Breast epithelium (tissue), 4 donors: ENCODE results near the gene MEX3D. TPM values are rescaled to one million over a fixed set of nuclear protein-coding genes. Genes with fewer than 3 reads are reported as not detected.
"Not testable (repeated sequence)": the region's sequence is repeated elsewhere in the genome, so short reads cannot be mapped to it uniquely, and the experiment has no call there.

Experiments used
- DNase-seq, 2 donors: peaks; one replicate each; pipeline ENCODE4 v3.0.0-alpha.2; 2019; ENCODE audit warnings: low spot score in 2 of 2
- H3K27ac ChIP-seq, 2 donors: fragments of 200-600 bp; sonication (generic) in 1 of 2; one replicate each; pipeline ENCODE4 v1.5.1; 2016 to 2019; ENCODE audit warnings: mild to moderate bottlenecking in 1 of 2
- H3K27me3 ChIP-seq, 2 donors: fragments of 200-600 bp; sonication (generic) in 1 of 2; one replicate each; pipeline versions ENCODE4 v1.5.1 to v1.6.0; 2017 to 2019; ENCODE audit warnings: control low read depth in 1 of 2, mild to moderate bottlenecking in 1 of 2
- H3K36me3 ChIP-seq: fragments of 200-600 bp; one replicate; pipeline ENCODE4 v1.5.1; 2019
- H3K4me1 ChIP-seq, 2 donors: fragments of 200-600 bp; sonication (generic); one replicate each; pipeline ENCODE4 v1.5.1; 2016 to 2019; ENCODE audit warnings: control low read depth in 1 of 2
- H3K4me3 ChIP-seq, 3 donors: fragments of 200-600 bp; sonication (generic); 1 replicate in 2 of 3; 2 replicates in 1 of 3; pipeline ENCODE4 v1.5.1; 2016 to 2019; ENCODE audit warnings: mild to moderate bottlenecking in 3 of 3, moderate library complexity in 2 of 3
- H3K9me3 ChIP-seq, 2 donors: fragments of 200-600 bp; sonication (generic) in 1 of 2; one replicate each; pipeline ENCODE4 v1.5.1; 2016 to 2019; ENCODE audit warnings: control low read depth in 1 of 2
- POLR2A ChIP-seq: fragments of 450-650 bp; IDR thresholded peaks from one replicate; pipeline ENCODE4 v1.6.1; 2016; ENCODE audit warnings: antibody characterized with exemption, mild to moderate bottlenecking, moderate library complexity
- POLR2AphosphoS5 ChIP-seq, 3 donors: sonication (generic); formaldehyde crosslinking; IDR thresholded peaks; one replicate each; pipeline ENCODE4 v1.6.1; 2017; ENCODE audit warnings: antibody characterized with exemption in 3 of 3
- intact Hi-C: fragments of 100-400 bp; cut with DNase I; formaldehyde crosslinking; loops from one replicate; pipeline ENCODE4 v1.15.1; 2023; ENCODE audit warnings: low total_unique reads
- total RNA-seq, 3 donors: library from RNA; depleted of rRNA; stranded (reverse); fragments of >200 nt; gene quantifications; one replicate each; pipeline ENCODE4 v1.1.0, GENCODE V29; 2016
- TF ChIP-seq, protein P1 (sequence below), 3 donors: fragments of 450-650 bp; IDR thresholded peaks; one replicate each; pipeline ENCODE4 v1.5.1; 2016 to 2017; ENCODE audit warnings: antibody characterized with exemption in 3 of 3, mild to moderate bottlenecking in 3 of 3, moderate library complexity in 3 of 3

MEX3D gene
- total RNA-seq, 3 donors from 2014 or later, result 12.5 to 14.3 (median 12.6) TPM

DNA sequence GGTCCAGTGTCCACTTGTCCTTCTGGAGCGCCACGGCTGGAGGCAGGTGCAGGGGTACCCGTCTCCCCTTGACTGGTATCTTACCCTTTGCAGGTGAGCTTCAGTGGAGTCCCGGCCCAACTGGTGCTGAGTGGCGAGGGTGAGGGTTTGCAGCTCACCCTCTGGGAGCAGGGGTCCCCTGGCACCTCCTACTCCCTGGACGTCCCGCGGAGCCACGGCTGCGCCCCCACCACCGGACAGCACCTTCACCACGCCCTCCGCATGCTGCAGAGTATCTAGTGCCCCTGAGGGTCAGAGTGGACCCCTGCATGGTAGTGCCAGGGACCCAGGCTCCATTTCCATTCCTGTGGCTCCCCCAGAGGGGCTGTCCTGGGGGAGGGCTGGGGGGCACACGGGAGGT, 33.2 kb downstream of the MEX3D start:
- Histone ChIP-seq H3K27me3 (no peaks in the 10 kb centered on the region), H3K36me3 (no peaks in the 10 kb centered on the region), H3K9me3 (no peaks in the 10 kb centered on the region), H3K4me3 (no peak overlapping the region), H3K27ac (no peak overlapping the region), H3K4me1 (no peaks in the 10 kb centered on the region)
- no peak for TF ChIP-seq POLR2AphosphoS5 (IDR thresholded peaks at IDR 0.05)
- TF ChIP-seq, protein P1, sequence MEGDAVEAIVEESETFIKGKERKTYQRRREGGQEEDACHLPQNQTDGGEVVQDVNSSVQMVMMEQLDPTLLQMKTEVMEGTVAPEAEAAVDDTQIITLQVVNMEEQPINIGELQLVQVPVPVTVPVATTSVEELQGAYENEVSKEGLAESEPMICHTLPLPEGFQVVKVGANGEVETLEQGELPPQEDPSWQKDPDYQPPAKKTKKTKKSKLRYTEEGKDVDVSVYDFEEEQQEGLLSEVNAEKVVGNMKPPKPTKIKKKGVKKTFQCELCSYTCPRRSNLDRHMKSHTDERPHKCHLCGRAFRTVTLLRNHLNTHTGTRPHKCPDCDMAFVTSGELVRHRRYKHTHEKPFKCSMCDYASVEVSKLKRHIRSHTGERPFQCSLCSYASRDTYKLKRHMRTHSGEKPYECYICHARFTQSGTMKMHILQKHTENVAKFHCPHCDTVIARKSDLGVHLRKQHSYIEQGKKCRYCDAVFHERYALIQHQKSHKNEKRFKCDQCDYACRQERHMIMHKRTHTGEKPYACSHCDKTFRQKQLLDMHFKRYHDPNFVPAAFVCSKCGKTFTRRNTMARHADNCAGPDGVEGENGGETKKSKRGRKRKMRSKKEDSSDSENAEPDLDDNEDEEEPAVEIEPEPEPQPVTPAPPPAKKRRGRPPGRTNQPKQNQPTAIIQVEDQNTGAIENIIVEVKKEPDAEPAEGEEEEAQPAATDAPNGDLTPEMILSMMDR (IDR thresholded peaks at IDR 0.05), result no peak
- no peak for TF ChIP-seq POLR2A
- DNase-seq, result no peak
- intact Hi-C loops, result loop anchor here (1.0 kb wide), 1 partner anchor 45 kb away; no protein-coding TSS in a partner anchor

DNA sequence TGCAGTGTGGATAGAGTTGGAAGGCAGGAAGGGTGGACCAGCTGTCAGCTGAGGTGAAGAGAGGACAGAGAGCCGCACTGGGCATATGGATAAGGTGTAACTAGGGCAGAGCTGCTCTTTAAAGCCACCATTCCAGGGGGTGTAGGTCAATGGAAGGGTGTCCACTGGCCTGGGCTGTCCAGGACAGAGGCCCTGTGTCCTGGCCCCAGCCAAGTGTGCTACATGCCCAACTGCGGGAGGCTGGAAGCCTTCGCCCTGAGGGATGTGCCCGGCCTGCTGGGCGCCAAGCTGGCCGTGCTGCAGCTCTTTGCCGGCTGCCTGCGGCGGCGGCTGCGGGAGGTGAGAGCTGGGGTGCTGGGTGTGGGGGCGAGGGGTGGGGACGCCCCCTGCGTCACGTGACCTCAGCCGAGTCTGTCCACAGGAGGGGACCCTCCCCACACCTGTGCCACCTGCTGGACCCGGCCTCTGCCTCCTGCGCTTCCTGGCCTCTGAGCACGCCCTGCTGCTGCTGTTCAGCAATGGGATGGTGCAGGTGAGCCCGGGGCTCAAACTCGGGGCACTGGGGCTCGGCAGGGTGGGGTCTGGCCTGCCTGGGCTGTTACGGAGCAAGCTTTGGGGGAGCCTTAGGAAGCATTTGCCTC, 34.5 kb downstream of the MEX3D start:
- Histone ChIP-seq H3K4me1 (no peaks in the 10 kb centered on the region), H3K9me3 (no peaks in the 10 kb centered on the region), H3K36me3 (no peaks in the 10 kb centered on the region), H3K27me3 (peaks cover 0 to 7% of the 10 kb centered on the region in 2 donors), H3K4me3 (no peak overlapping the region), H3K27ac (no peak overlapping the region)
- TF ChIP-seq POLR2AphosphoS5 (IDR thresholded peaks at IDR 0.05), result no peak
- no peak for TF ChIP-seq POLR2A
- TF ChIP-seq, protein P1 (IDR thresholded peaks at IDR 0.05), result no peak
- no peak for DNase-seq
- intact Hi-C loops, result no loop called here

DNA sequence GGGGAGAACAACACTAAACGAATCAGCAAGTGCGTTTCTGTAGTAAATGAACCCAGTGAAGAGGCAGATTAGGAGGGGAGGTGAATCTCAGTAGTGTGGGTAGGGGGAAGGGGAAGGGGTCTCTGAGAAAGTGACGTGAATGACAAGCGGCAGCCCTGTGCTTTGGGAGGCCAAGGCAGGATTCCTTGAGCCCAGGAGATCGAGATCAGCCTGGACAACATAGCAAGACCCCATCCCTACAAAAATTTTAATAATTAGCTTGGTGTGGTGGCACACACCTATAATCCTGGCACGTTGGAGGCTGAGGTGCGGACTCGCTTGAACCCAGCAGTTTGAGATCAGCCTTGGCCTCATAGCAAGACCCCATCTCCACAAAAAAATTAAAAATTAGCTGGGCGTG, 36.1 kb downstream of the MEX3D start:
- H3K36me3 ChIP-seq, result no peaks in the 10 kb centered on the region
- H3K4me3 ChIP-seq, result no peak overlapping the region
- H3K27me3 ChIP-seq, result peaks cover 0 to 14% of the 10 kb centered on the region in 2 donors
- H3K27ac ChIP-seq, result no peak overlapping the region
- intact Hi-C loops, result no loop called here
- H3K4me1 ChIP-seq, result no peaks in the 10 kb centered on the region
- no peak for DNase-seq
- TF ChIP-seq POLR2AphosphoS5 (IDR thresholded peaks at IDR 0.05), result no peak
- TF ChIP-seq, protein P1 (IDR thresholded peaks at IDR 0.05), result no peak
- no peaks in the 10 kb centered on the region for H3K9me3 ChIP-seq

DNA sequence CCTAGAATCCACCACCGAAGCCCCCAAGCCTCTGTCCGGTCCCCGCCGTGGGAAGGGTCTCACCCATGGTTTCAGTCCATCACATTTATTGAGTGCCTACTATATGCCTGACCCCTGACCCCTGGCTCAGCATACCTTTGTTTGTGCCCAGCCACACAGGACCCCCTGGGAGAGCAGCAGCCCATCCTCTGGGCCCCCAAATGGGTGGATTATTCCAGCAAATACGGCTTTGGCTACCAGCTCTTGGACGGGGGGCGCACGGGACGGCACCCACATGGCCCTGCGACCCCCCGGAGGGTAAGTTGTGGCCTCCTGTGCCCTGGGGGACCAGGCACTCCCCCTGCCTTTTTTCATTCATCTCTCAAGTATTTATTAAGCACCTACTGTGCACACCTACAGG, 36.5 kb downstream of the MEX3D start:
- peaks cover 0 to 16% of the 10 kb centered on the region in 2 donors for H3K27me3 ChIP-seq

DNA sequence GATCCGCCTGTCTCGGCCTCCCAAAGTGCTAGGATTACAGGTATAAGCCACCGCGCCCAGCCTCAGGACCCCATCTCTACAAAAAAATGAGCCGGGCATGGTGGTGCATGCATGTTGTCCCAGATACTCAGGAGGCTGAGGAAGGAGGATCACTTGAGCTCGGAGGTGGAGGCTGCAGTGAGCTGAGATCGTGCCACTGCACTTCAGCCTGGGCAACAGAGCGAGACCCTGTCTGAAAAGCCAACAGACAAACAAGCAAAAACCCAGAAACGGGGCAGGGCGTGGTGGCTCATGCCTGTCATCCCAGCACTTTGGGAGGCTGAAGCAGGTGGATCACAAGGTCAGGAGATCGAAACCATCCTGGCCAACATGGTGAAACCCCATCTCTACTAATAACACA, 37.3 kb downstream of the MEX3D start:
- H3K9me3 ChIP-seq, intact Hi-C loops, H3K27ac ChIP-seq, DNase-seq, H3K4me3 ChIP-seq, H3K4me1 ChIP-seq, H3K36me3 ChIP-seq: not testable (repeated sequence)
- H3K27me3 ChIP-seq, result peaks cover 0 to 22% of the 10 kb centered on the region in 2 donors

More for the DNA sequence above, 36.5 kb downstream of the MEX3D start:
- H3K9me3 ChIP-seq, result no peaks in the 10 kb centered on the region
- no peaks in the 10 kb centered on the region for H3K36me3 ChIP-seq
- no peak overlapping the region for H3K4me3 ChIP-seq
- H3K4me1 ChIP-seq, result no peaks in the 10 kb centered on the region
- H3K27ac ChIP-seq, result no peak overlapping the region
- no peak for DNase-seq
- TF ChIP-seq POLR2A (no peak), POLR2AphosphoS5 (IDR thresholded peaks at IDR 0.05) (no peak)
- TF ChIP-seq, protein P1 (IDR thresholded peaks at IDR 0.05), result no peak
- intact Hi-C loops, result no loop called here

DNA sequence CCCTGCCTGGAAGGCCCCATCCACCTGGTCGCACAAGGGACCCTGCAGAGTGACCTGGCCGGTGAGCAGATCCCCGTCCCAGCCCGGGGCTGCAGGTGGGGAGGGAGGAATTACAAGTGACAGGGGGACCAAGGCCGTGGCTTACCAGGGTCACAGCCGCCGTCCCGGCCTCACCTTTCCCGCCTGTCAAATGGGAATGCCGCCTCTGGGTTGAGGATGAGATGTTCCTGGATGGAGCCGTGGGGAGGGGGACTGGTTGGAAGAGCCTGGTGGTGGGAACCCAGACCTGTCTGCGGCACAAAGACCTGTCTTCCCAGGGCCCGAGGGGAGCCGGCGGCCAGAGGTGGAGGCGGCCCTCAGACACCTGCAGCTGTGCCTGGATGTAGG, 38.7 kb downstream of the MEX3D start:
- Histone ChIP-seq H3K9me3 (no peaks in the 10 kb centered on the region), H3K36me3 (no peaks in the 10 kb centered on the region), H3K4me1 (no peaks in the 10 kb centered on the region), H3K4me3 (no peak overlapping the region), H3K27ac (no peak overlapping the region), H3K27me3 (peaks cover 2 to 37% of the 10 kb centered on the region in 2 donors)
- intact Hi-C loops, result no loop called here
- no peak for DNase-seq
- TF ChIP-seq POLR2A (no peak), POLR2AphosphoS5 (IDR thresholded peaks at IDR 0.05) (no peak)
- TF ChIP-seq, protein P1 (IDR thresholded peaks at IDR 0.05), result no peak
